Fibroblast of skin of abdomen (primary cell): ENCODE data around the gene FADS1.
A peak's percentile ranks its signal among the peaks of the same experiment; 100 is the strongest.

Source experiments
- DNase-seq: peaks from one replicate; pipeline ENCODE4 v3.0.0-alpha.2; 2013

The FADS1 gene

DNA sequence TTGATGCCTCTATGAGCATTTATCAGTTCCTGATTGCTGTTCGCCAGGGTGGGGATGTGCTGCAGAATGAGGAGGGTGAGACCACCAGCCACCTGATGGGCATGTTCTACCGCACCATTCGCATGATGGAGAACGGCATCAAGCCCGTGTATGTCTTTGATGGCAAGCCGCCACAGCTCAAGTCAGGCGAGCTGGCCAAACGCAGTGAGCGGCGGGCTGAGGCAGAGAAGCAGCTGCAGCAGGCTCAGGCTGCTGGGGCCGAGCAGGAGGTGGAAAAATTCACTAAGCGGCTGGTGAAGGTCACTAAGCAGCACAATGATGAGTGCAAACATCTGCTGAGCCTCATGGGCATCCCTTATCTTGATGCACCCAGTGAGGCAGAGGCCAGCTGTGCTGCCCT is 21.3 kb downstream of the FADS1 start:
- DNase-seq = no peak

GRCh38 chr11:61794579-61794978 is 22.2 kb downstream of the FADS1 start:
- DNase-seq = no peak

DNA sequence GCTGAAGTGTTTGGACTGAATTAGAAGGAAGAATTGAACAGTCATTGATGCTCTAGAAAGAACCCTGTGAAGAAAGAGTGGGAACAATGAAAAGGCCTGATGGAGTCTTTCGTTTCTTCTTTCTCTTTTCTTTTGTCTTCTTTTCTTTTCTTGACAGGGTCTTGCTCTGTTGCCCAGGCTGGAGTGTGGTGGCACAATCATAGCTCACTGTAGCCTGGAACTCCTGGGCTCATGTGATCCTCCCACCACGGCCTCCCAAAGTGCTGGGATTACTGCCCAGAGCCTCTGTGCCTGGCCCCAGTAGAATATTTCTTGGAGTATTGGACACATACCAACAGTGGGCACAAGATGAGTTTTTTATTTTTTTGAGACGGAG is 23.0 kb downstream of the FADS1 start:
- DNase-seq = no peak

DNA sequence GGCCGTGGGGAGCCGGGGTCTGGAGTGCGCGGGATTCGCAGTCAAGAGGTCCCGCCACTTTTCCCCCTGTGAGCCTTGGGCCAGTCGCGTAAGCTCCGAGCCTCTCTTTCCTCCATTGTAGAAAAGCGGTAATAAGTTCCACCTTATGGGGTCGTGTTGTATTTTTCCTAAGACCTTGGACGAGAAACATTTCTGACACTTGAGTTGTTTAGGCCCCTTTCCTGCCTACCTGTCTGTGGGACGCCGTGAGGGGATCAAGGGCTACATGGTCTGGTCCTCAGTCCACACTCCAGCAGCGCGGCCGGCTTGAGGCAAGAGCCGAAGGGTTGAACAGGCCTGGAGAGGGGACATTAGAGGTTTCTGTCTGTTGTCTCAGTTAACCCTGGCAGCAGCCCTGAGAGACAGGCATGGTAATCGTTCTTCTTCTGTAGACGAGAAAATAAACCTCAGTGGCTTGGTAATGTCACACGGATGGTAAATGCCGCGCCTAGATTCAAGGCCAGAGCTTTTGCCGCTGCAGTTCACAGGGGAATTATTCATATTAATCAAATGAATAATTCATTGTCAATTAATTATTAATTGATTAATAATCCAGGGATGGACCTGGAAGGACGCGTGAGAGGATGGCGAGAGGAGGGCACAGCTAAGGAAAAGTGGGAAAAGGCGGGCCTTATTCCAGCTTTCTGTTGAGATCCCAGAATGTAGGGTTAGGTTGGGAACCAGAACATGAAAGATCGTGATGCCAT is 23.5 kb downstream of the FADS1 start:
- DNase-seq = no peak

- DNase-seq = peak; percentile 92
These were observed 24.3 kb downstream of the FADS1 start, which contains the start of the genes FEN1 and TMEM258 for GRCh38 chr11:61792310-61793082. FEN1 (plus strand) TSS chr11:61792911; CDS start chr11:61795362, 2,451 bp downstream. TMEM258 (minus strand) TSS chr11:61792599; CDS start chr11:61792558, 41 bp downstream.

GRCh38 chr11:61791737-61792309 is 25.0 kb downstream of the FADS1 start:
- peak; percentile 86 for DNase-seq

- peak; percentile 53 for DNase-seq
These were observed 28.8 kb downstream of the FADS1 start for GRCh38 chr11:61787928-61788491.

DNA sequence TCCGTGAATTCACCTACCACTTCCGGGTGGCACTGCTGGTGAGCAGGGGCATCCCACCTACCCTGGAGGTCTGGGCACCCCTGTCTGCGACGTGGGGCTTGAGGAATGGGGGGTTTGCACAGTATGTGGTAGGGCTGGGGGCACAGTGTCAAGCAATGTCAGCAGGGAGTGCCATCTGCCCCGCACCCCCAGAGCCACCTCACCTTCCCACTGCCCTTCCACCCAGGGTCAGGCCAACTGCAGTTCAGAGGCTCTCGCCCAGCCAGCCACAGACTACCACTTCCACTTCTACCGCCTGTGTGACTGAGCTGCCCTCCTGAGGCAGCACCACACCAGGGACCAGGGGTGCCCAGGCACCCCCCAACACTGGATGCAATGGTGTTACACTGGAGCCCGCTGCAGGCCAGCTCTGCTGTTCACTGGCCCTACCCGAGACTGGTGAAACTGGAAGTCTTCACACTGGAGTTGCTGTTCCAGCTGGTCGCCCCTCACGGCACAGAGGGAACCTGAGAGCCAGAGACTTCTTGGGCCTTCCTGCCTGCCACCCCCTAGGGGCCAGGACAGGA is 30.9 kb downstream of the FADS1 start:
- DNase-seq = no peak

GRCh38 chr11:61784506-61784805 is 32.3 kb downstream of the FADS1 start:
- DNase-seq = no peak

DNA sequence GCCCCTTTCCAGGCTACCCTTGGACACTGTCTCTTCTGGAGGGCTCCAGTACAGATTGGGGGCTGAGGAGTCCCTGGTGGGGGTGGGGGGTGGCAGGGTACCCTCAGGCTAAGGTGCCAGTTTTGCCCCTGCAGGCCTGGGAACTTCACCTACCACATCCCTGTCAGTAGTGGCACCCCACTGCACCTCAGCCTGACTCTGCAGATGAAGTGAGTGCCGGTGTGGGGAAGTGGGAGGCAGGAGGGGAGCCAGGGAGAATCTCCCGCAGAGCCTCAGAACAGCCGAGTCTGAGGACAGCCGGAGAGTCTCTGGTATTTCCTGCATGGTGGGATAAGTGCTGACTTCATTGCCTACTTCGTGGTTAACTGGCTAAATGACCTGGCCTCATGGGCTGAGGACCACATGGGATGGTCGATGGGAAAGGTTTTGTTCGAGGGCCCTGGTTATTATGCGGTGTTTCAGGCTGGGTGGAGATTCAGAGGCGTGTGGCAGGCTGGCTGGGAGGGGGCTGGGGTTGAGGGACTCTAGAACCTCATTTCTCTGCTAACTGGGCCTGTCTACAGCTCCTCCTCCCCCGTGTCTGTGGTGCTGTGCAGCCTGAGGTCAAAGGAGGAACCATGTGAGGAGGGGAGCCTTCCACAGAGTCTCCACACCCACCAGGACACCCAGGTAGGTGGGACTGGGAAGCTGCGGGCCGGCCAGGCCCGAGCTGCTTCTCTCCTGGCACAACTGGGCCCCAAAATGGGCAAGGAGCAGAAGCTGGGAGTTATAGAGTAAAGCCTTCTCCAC is 32.9 kb downstream of the FADS1 start:
- peak; percentile 54 for DNase-seq

GRCh38 chr11:61782841-61783240 is 34.0 kb downstream of the FADS1 start:
- DNase-seq = no peak

- DNase-seq = no peak
These were observed 34.5 kb downstream of the FADS1 start for GRCh38 chr11:61782299-61782698.

GRCh38 chr11:61781585-61781984 is 35.2 kb downstream of the FADS1 start:
- no peak for DNase-seq

DNA sequence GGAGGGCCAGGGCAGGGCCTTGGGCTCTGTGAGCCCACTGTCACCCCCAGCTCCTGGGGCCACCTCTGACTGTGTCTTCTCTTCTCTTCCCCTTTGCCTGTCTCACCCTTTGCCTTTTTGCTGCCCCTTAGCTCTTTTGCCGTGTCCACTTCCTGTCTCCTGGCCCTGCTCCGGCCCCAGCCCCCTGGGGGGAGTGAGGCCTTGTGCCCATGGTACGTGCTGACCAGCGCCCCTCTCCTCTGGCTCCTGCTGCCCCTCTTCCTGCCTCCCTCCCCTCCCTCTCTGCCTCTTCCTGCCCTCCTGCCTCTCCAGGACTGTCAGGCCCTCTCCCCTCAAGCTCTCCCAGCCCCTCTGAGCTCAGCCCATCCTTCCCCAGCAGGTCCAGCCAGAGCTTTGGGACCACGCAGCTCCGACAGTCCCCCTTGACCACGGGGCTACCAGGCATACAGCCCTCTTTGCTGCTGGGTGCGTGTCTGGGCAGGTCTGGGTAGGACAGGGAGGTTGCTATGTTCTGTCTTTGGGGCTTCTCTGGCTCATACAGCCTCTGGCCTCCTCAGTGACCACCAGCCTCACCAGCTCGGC is 36.1 kb downstream of the FADS1 start:
- no peak for DNase-seq

DNA sequence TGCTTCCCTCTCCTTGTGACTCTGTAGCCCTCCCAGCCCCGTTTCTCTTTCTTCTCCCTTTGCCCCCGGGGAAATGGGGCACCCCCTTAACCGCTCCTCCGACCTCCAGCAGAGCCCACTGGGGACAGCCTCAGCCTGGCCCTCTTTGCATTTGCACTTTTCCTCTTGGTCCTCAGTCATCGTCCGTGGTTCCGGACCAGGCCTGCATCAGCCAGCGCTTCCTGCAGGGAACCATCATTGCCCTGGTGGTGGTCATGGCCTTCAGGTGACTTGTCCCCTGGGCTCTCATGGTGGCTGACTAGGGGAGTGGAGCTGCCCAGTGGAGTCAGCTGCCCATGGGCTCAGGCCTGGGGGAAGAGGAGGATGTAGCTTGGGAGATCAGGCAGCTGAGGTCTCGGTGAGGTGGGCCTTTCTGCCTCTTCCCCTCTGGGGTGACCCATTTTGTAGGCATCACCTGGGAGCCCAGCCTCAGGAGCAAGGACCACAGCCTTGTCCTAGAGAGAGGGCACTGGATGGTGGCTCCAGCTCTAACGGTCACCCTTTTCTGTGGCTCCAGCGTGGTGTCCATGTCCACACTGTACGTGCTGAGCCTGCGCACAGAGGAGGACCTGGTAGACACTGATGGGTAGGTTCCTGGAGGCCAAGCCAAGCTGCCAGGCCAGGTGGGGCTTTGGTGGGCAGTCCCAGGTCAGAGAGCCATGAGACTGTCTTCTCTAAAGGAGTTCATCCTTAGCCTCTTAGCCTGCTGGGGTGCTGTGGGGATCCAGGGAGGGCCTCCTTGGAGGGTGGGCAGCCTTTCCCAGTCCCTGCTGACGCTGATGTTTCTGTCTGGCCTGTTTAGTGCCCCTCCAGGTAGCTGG is 36.9 kb downstream of the FADS1 start:
- DNase-seq = no peak

DNA sequence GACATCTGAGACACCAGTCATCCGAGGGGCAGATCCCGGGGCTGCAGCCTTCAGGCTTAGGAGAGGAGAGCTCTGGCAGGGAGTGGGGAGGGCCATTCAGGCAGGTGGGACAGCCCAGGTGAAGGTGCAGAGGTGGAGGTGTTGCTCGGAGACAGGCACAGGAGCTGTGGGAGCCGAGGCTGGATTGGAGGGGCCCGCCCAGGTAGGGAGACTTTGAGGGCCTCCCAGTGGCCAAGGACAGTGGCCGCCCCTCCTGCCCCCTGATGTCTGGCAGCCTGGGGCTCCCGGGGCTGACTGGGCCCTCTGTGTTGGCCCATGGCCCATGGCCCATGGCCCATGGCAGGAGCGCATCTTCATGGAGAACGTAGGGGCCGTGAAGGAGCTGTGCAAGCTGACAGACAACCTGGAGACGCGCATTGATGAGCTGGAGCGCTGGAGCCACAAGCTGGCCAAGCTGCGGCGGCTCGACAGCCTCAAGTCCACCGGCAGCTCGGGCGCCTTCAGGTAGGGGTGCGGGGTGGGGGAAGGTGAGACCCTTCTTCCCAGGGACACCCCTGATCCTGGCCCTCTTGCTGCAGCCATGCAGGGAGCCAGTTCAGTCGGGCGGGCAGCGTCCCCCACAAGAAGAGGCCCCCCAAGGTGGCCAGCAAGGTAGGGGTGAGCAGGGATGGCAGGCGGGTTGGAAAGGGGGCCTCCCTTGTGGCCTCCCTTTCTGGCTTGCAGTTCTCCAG is 37.7 kb downstream of the FADS1 start:
- DNase-seq = no peak

DNA sequence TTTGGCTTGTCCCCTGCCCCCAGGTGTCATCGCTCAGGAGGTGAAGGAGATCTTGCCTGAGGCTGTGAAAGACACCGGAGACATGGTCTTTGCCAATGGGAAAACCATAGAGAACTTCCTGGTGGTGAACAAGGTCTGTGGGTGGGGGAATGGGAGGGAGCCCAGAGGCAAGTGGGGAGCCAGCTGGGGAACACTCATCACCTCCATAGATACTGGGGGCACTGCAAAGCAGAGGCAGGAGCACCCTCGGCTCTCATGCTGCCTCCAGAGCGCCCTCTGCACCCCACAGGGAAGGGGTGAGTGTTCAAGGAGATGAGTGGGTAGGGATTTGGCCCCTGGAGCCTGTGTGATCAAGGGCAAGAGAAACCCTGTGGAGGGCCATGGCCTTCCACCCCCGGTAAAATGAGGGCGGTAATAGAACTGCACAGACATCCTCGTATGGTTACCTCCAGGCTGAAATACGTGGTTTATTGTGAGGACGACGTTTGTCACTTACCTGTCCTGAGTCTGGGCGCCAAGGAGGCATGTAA is 38.4 kb downstream of the FADS1 start:
- no peak for DNase-seq

DNA sequence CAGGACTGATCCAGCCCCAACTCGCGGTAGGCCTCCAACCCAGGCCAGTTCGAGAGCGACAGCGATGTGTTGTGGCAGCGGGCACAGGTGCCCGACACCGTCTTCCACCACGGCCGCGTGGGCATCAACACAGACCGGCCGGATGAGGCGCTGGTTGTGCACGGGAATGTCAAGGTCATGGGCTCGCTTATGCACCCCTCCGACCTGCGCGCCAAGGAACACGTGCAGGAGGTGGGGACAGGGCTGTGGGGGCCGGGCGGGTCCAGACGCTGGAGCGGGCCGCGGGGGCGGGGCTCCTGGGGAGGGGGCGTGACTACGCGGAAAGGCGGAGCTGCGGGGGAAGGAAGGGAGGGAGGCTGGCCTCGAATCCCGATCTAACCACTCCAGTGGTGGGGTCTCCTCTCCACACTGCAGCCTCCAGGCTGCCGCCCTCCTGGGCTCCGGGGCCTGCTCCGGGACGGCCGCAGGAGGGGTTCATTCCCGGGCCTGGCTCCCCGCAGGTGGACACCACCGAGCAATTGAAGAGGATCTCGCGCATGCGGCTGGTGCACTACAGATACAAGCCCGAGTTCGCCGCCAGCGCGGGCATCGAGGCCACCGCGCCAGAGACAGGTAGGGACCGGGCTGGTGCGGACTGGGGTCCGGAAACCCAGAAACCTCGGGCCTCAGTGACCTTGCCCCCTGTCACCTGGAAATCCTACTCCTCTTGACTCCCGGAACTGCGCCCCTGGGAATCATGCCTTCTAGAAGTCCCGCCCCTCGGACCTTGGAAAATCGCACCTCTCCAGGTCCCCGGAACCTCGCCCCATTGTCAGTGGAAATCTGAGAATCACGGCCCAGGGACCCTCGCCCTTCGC is 39.3 kb downstream of the FADS1 start:
- no peak for DNase-seq

GRCh38 chr11:61776561-61777075 is 40.2 kb downstream of the FADS1 start:
- DNase-seq = peak; percentile 53
